Body of pancreas (tissue), 4 donors: Measurements from ENCODE around the gene MANBA.

Experiments used
- CTCF ChIP-seq, 7 experiments: fragments of 450-650 bp in 4 of 7; fragments of 200-600 bp in 3 of 7; sonication (generic) in 3 of 7; IDR thresholded peaks; one replicate each; pipeline ENCODE4 v1.5.1; 2016 to 2019; ENCODE audit warnings: antibody characterized with exemption in 7 of 7
- POLR2A ChIP-seq, 3 donors: fragments of 450-650 bp; IDR thresholded peaks; one replicate each; pipeline ENCODE4 v1.6.1; 2016; ENCODE audit warnings: antibody characterized with exemption in 3 of 3, mild to moderate bottlenecking in 2 of 3

- TF ChIP-seq CTCF (IDR thresholded peaks at IDR 0.05) (no peak), POLR2A (IDR thresholded peaks at IDR 0.05) (no peak)
Measured at GRCh38 chr4:102779204-102779603, 18.4 kb upstream of the MANBA start.
